Activated naive CD4-positive, alpha-beta T cell treated with anti-CD3 and anti-CD28 coated beads, Interleukin-2, amount 10 ng/mL, durations not matched to agents 7 days and 5 days (primary cell): ENCODE measurements around the gene CMTM5.
"Not testable (repeated sequence)": the region's sequence is repeated elsewhere in the genome, so short reads cannot be mapped to it uniquely, and the experiment has no call there.

Experiments
- CTCF ChIA-PET: fragments of 350-600 bp; sonication (Branson Sonifier 250); formaldehyde crosslinking; loops from one replicate; lab custom pipeline; 2021; ENCODE audit warnings: antibody characterized with exemption; lab: Charles Lee
- DNase-seq: peaks from one replicate; pipeline ENCODE4 v3.0.0-alpha.2; 2020
- H3K27ac Mint-ChIP-seq: one replicate; pipeline ENCODE4 v1.8.0; 2021; ENCODE audit warnings: mild to moderate bottlenecking, moderate library complexity, mixed read lengths
- H3K27me3 Mint-ChIP-seq: one replicate; pipeline ENCODE4 v1.8.0; 2021; ENCODE audit warnings: mild to moderate bottlenecking, mixed read lengths
- H3K36me3 Mint-ChIP-seq: one replicate; pipeline ENCODE4 v1.8.0; 2021; ENCODE audit warnings: mixed read lengths
- H3K4me1 Mint-ChIP-seq: one replicate; pipeline ENCODE4 v1.8.0; 2021; ENCODE audit warnings: mixed read lengths
- H3K4me3 Mint-ChIP-seq: one replicate; pipeline ENCODE4 v1.8.0; 2021; ENCODE audit warnings: mild to moderate bottlenecking, moderate library complexity, mixed read lengths
- H3K9me3 Mint-ChIP-seq: one replicate; pipeline ENCODE4 v1.8.0; 2021; ENCODE audit warnings: mixed read lengths

CMTM5 gene

DNA sequence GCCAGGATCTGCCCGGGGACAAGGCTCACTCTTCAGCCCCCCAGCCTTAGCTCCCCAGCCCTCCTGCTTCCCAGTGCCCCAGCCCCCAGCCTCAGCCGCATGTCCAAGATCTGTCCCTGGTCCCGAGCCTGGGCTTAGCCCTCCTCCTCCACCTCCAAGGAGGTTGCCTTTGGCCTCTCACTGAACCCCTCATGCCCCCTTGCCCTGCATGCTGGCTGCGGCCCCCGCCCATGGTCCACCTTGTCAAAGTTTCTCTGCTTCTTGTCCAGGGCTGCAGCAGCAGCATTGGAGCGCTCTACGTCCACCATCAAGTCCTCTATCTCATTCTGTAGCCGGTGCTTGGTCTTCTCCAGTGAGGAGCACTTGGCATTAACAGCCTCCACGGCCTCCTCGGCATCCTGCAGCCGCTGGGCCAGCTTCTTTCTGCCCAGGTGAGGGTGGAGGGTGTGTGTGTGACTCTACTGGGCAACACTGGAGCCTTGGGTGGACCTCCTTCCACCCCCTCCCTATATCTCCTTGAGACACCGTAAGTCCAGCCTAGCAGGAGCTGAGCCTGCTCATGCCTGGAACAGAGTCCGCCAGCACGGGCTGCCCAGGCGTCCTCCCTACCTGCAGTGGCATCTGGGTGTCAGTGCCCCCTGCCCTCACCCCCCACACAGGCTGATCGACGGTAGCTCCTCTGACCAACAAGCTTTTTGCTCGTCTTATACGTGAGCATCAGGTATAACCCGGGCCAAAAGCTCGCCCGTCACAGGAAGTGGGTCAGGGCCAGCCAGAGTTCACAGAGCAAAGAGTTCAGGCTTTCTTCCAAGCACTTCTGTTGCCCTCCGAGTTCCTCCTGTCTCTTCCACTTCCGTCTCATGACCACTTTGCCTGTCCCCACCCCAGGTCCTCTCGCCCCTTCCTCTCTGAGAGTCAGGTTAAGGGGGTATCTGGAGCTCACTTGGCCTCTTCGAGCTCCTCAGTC is 11.4 kb downstream of the CMTM5 start:
- H3K4me3 Mint-ChIP-seq: no peak overlapping the region
- CTCF ChIA-PET: interaction anchor here (0.6 to 3.3 kb wide), 3 partner anchors 8 to 203 kb away, joined by 3 to 11 read pairs (median 3); no protein-coding TSS in a partner anchor
- DNase-seq: no peak
- H3K4me1 Mint-ChIP-seq: no peaks in the 10 kb centered on the region
- no peak overlapping the region for H3K27ac Mint-ChIP-seq
- H3K27me3 Mint-ChIP-seq: peaks cover 20% of the 10 kb centered on the region
- H3K9me3 Mint-ChIP-seq: no peaks in the 10 kb centered on the region
- no peaks in the 10 kb centered on the region for H3K36me3 Mint-ChIP-seq

DNA sequence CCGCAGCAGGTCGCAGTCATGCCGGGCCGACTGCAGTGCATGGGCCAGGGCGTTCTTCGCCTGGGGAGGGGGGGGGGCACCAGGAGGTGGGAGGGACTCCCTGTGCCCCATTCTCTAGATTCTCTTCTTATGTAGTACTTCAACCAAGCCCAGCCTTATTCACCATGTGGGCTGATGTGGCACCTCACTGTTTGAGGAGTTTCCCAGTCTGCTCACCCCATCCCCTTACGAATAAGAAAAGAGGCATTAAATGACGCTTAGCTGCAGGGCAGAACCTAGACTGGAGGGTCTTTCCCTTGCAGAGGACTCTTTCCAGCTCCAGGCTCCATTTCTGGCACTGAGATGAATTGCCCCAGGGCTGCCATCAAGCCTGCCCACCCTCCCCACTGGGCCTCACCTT is 12.2 kb downstream of the CMTM5 start:
- Mint-ChIP-seq H3K4me1 (no peaks in the 10 kb centered on the region), H3K36me3 (no peaks in the 10 kb centered on the region), H3K27me3 (peaks cover 26% of the 10 kb centered on the region), H3K4me3 (no peak overlapping the region), H3K27ac (no peak overlapping the region), H3K9me3 (no peaks in the 10 kb centered on the region)
- CTCF ChIA-PET: interaction anchor here (0.6 to 3.3 kb wide), 2 partner anchors 9 to 52 kb away, joined by 3 to 11 read pairs; no protein-coding TSS in a partner anchor
- DNase-seq: no peak

DNA sequence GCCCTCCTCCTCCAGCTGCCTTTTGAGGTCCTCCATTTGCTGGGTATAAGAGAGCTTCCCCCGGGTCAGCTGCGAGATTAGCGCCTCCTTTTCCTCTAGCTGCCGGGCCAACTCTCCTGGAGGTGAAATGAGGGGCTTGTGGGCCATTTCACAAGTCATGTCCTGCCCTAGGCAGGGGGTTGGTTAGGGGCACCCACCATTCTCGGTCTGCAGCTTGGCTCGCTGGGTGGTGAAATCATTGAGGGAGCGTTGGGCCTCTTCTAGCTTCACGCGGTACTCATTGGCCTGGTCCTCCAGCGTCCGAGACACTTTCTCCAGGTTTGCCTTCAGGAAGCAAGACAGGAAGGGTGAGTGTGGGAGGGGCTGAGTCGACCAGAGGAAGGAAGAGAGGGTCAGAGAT is 12.6 kb downstream of the CMTM5 start:
- no peak overlapping the region for H3K4me3 Mint-ChIP-seq
- CTCF ChIA-PET: interaction anchor here (3.3 kb wide), 1 partner anchor 9 kb away, joined by 11 read pairs; no protein-coding TSS in a partner anchor
- peaks cover 25% of the 10 kb centered on the region for H3K27me3 Mint-ChIP-seq
- H3K9me3 Mint-ChIP-seq: no peaks in the 10 kb centered on the region
- H3K36me3 Mint-ChIP-seq: no peaks in the 10 kb centered on the region
- no peaks in the 10 kb centered on the region for H3K4me1 Mint-ChIP-seq
- H3K27ac Mint-ChIP-seq: no peak overlapping the region
- DNase-seq: no peak

DNA sequence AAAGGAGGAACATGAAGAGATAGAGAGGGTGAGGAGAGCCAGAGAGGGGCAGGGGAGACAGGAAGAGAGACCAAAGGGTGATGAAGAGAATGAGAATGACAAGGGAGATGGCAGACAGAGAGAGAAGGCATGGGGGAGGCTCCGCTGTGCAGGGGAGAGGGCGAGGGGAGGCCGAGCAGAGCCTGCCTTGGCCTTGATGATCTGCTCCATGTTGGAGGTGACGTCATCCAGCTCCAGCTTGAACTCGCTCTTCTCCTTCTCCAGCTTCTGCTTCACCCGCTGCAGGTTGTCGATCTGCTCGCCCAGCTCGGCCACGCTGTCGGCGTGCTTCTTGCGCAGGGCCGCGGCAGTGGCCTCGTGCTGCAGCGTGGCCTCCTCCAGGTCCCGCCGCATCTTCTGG is 13.0 kb downstream of the CMTM5 start:
- H3K27me3 Mint-ChIP-seq: peaks cover 22% of the 10 kb centered on the region
- not testable (repeated sequence) for H3K9me3 Mint-ChIP-seq, H3K27ac Mint-ChIP-seq, DNase-seq, H3K4me1 Mint-ChIP-seq, H3K36me3 Mint-ChIP-seq, H3K4me3 Mint-ChIP-seq
- CTCF ChIA-PET: interaction anchor here (3.3 kb wide), 1 partner anchor 10 kb away, joined by 11 read pairs; no protein-coding TSS in a partner anchor

DNA sequence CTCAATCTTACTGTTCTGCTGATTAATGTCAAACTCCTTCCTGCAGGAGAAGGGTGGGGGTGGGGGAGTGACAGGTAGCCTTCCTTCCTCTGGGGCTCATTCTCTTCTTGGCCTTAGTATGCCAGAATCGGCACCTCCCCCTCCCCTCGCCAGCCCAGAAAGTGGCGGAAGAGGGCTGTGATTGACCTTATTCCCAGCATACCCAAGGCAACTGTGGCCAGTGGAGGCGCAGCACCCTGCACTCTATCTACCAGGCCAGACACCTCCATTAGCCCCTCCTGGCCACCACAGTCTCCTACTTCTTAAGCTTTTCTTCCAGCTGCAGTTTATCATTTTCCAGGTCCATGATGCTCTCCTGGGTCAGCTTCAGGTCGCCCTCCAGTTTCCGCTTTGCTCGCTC is 15.8 kb downstream of the CMTM5 start:
- CTCF ChIA-PET: interaction anchor here (0.7 to 1.0 kb wide), 3 partner anchors 12 to 128 kb away, joined by 3 to 4 read pairs (median 3); no protein-coding TSS in a partner anchor
- H3K27ac Mint-ChIP-seq: no peak overlapping the region
- no peak for DNase-seq
- H3K4me1 Mint-ChIP-seq: no peaks in the 10 kb centered on the region
- no peaks in the 10 kb centered on the region for H3K9me3 Mint-ChIP-seq
- H3K4me3 Mint-ChIP-seq: no peak overlapping the region
- H3K36me3 Mint-ChIP-seq: no peaks in the 10 kb centered on the region
- H3K27me3 Mint-ChIP-seq: peaks cover 31% of the 10 kb centered on the region

DNA sequence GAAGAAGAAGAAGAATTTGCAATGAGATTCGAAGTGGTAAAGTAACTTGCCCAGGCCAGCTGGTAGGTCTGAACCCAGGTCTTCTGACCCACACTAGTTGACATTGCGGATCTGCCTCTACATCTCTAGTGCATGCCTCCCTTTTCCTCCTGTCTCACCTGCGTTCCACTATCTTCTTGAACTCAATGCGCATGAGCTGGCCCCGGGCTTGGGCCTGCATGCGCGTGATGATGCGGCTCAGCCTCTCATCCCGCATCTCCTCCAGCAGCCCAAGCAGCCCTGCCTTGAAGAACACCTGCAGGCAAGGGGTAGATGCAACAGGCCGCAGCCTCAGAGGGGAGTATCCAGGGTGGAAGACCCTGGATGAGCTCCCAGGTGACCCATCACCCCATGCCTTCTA is 19.3 kb downstream of the CMTM5 start:
- DNase-seq: no peak
- H3K27me3 Mint-ChIP-seq: peaks cover 33% of the 10 kb centered on the region
- H3K4me3 Mint-ChIP-seq: no peak overlapping the region
- CTCF ChIA-PET: interaction anchor here (0.6 kb wide), 1 partner anchor 119 kb away, joined by 3 read pairs; no protein-coding TSS in a partner anchor
- no peak overlapping the region for H3K27ac Mint-ChIP-seq
- H3K36me3 Mint-ChIP-seq: no peaks in the 10 kb centered on the region
- no peaks in the 10 kb centered on the region for H3K4me1 Mint-ChIP-seq
- H3K9me3 Mint-ChIP-seq: no peaks in the 10 kb centered on the region

DNA sequence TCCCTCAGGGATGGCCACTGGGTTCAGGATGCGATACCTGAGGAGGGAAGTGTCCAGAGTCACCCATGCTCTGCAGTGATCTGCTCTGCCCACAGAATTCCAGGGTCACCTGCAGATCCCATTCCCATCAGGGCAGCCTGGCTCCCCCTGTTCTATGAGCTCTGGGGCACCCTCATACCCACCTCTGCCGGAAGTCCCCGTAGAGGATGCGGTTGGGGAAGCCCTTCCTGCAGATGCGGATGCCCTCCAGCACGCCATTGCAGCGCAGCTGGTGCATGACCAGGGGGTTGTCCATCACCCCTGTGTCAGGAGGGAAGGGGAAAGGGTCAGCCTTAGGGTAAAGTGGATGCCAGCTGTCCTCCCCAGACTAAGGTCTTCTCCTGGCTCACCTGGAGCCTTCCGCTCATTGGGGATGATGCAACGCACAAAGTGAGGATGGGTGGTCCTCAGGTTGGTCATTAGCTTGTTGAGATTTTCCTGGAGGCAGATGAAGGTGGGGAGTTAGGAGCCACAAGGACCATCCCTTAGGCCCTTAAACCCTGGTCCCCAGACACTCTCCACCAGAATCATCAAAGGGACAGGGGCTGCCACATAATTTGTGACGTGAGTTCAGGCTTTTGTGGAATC is 20.0 kb downstream of the CMTM5 start:
- Mint-ChIP-seq H3K36me3 (no peaks in the 10 kb centered on the region), H3K27me3 (peaks cover 35% of the 10 kb centered on the region), H3K4me1 (no peaks in the 10 kb centered on the region), H3K9me3 (no peaks in the 10 kb centered on the region), H3K4me3 (no peak overlapping the region), H3K27ac (no peak overlapping the region)
- CTCF ChIA-PET: interaction anchor here (0.7 kb wide), 1 partner anchor 163 kb away, joined by 3 read pairs; no protein-coding TSS in a partner anchor
- DNase-seq: no peak

DNA sequence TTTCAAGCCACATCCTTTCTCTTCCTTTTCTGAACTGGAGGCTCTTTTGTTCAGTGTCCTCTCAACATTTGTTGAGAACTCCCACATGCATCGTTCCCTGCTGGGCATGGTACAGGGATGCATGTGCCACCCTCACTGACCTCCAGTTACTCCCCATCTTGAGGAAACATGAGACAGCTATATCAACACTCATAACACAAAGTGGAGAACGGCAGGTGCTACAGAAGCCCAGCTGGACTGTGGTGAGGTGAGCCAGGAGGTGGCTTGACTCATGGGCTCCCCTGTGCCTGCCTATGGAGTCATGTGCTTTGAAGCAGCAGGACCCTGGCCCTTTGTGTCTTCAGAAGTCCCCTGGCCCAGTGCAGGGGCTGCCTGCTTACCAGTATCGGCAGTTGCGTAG is 21.5 kb downstream of the CMTM5 start:
- Mint-ChIP-seq H3K4me1 (no peaks in the 10 kb centered on the region), H3K27me3 (peaks cover 35% of the 10 kb centered on the region)
- CTCF ChIA-PET: no interaction called here

DNA sequence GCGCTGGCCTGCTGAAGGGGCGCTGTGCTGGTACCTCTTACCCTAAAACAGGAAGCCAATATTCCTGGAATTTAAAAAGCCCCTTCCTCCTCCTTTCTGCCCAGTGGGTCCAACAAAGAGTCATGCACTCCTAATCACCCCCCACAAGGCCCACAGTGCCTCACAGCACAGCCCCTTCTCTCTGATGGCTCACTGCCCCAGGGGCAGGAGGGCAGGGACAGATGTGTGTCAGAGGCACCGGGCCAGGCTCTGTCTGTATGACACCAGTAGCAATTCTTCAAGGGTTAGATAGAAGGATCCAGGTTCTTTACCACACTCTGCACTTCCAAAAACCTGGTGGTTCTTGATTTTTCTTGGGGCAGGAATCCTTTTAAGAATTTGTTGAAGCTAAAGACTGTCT is 22.3 kb downstream of the CMTM5 start:
- no peak for DNase-seq
- Mint-ChIP-seq H3K4me1 (no peaks in the 10 kb centered on the region), H3K36me3 (no peaks in the 10 kb centered on the region), H3K9me3 (no peaks in the 10 kb centered on the region), H3K27ac (no peak overlapping the region), H3K27me3 (peaks cover 28% of the 10 kb centered on the region), H3K4me3 (no peak overlapping the region)
- CTCF ChIA-PET: no interaction called here

More for the DNA sequence above, 21.5 kb downstream of the CMTM5 start:
- Mint-ChIP-seq H3K4me3 (no peak overlapping the region), H3K36me3 (no peaks in the 10 kb centered on the region), H3K27ac (no peak overlapping the region), H3K9me3 (no peaks in the 10 kb centered on the region)
- no peak for DNase-seq

DNA sequence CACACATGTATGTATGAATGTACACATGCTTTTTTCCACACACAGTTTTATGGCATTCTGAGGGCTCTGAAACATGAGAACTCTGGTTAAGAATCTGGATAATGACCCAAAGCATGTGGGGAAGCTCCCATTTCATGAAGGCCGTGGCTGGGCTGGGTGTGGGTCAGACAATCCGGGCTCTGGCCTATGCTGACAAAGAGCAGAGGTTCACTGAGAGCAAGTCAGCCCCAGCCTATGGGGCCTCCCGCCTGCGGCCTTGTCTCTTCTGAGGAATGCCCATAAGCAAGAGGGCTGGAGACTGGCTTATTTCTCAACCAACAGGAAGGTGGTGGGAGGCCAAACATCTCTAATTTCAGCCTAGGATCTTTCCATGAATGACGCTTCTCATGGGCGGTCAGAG is 22.7 kb downstream of the CMTM5 start:
- DNase-seq: no peak

DNA sequence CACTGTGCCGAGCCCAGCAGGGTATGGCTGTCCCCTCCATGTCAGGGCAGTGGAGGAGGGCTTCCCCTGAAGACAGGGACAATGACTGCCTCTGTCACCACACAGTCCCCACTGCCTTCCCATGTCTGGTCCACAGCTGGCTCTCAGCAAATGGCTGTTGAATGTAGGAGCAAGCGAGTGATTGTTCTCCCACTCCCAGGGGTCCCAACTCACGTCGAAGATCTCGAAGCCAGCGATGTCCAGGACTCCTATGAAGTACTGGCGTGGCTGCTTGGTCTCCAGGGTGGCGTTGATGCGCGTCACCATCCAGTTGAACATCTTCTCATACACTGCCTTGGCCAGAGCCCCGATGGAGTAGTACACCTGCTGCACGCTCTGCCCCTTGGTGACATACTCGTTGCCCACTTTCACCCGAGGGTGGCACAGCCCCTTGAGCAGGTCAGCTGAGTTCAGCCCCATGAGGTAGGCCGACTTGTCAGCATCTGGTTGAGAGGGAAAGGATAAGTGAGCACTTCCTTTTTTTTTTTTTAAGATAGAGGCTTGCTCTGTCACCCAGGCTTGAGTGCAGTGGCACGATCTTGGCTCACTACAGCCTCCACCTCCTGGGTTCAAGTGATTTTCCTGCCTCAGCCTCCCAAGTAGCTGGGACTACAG is 23.8 kb downstream of the CMTM5 start:
- H3K4me3 Mint-ChIP-seq, H3K4me1 Mint-ChIP-seq, H3K27ac Mint-ChIP-seq, H3K36me3 Mint-ChIP-seq, DNase-seq, H3K9me3 Mint-ChIP-seq: not testable (repeated sequence)
- CTCF ChIA-PET: interaction anchor here (1.1 kb wide), 1 partner anchor 21 kb away, joined by 5 read pairs; no protein-coding TSS in a partner anchor
- H3K27me3 Mint-ChIP-seq: peaks cover 27% of the 10 kb centered on the region

More for the DNA sequence above, 22.7 kb downstream of the CMTM5 start:
- H3K27ac Mint-ChIP-seq: no peak overlapping the region
- no peaks in the 10 kb centered on the region for H3K36me3 Mint-ChIP-seq
- no peak overlapping the region for H3K4me3 Mint-ChIP-seq
- CTCF ChIA-PET: no interaction called here
- no peaks in the 10 kb centered on the region for H3K9me3 Mint-ChIP-seq
- peaks cover 27% of the 10 kb centered on the region for H3K27me3 Mint-ChIP-seq
- no peaks in the 10 kb centered on the region for H3K4me1 Mint-ChIP-seq

DNA sequence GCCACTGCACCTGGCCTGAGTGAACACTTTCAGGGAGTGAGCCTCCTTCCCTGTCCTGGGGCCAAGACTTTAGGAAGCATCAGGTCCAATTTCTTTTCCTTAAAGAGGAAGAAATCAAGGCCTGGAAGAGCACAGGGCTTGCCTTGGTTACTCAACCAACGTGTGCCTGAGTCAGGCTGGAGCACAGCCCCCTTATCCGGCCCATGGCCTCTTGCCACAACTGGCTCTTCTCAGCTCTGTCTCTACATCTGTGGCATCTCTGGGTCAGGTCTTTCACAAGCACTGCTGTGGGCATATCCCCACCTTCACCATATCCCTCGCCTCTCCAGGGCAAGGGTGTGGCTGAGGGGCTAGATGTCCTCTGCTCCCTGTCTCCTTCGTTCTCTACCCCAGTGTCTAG is 24.4 kb downstream of the CMTM5 start:
- H3K27ac Mint-ChIP-seq: no peak overlapping the region
- CTCF ChIA-PET: interaction anchor here (1.1 kb wide), 1 partner anchor 21 kb away, joined by 5 read pairs; no protein-coding TSS in a partner anchor
- H3K9me3 Mint-ChIP-seq: no peaks in the 10 kb centered on the region
- DNase-seq: no peak
- H3K27me3 Mint-ChIP-seq: peaks cover 27% of the 10 kb centered on the region
- H3K4me3 Mint-ChIP-seq: no peak overlapping the region
- H3K4me1 Mint-ChIP-seq: no peaks in the 10 kb centered on the region
- H3K36me3 Mint-ChIP-seq: no peaks in the 10 kb centered on the region

DNA sequence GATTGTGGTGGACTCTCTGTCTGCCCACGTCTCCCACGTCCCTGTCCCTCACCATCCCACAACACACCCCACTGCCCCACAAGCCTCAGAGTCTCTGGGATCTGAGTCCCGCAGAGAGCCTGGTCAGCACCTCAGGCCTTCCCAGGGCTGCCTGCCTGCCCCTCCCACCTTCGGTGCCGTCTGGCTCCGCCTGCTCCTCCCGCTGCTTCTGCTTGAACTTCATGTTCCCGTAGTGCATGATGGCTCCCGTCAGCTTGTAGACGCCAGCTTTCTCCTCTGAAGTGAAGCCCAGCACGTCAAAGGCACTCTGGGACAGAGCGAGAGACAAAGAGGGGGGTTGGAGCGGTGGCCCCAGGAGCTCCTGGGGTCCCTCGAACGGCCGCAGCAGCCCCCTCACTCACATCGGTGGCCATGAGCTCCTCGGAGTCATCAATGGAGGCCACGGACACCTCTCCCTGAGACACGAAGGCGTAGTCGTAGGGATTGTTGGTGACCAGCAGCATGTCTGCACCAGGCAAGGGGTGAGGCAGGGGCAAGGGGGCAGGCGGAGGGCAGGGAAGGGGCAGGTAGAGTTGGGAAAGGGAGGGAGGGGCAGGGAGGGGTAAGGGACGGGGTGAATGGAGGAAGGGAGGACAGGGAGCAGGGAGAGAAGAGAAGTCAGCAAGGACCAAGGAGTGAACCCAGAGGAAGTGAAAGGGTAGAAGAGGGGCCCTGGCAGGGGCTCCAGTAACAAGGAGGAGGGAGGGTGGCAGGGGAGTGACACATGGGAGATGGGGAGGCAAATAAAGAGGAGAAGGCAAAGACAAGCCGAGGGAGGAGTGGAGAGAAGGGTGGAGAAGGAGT is 25.7 kb downstream of the CMTM5 start:
- Mint-ChIP-seq H3K36me3 (no peaks in the 10 kb centered on the region), H3K27ac (no peak overlapping the region), H3K4me3 (no peak overlapping the region), H3K4me1 (no peaks in the 10 kb centered on the region), H3K27me3 (peaks cover 22% of the 10 kb centered on the region), H3K9me3 (no peaks in the 10 kb centered on the region)
- DNase-seq: no peak
- CTCF ChIA-PET: no interaction called here
